Medulla oblongata (tissue), 1 donor: ENCODE data around the gene UBE4B.
A peak's percentile ranks its signal among the peaks of the same experiment; 100 is the strongest.
"Not testable (repeated sequence)": the region's sequence is repeated elsewhere in the genome, so short reads cannot be mapped to it uniquely, and the experiment has no call there.

Source experiments
- DNase-seq: peaks from one replicate; pipeline ENCODE4 v3.0.0-alpha.2; 2015; ENCODE audit errors: extremely low spot score

The UBE4B gene

DNA sequence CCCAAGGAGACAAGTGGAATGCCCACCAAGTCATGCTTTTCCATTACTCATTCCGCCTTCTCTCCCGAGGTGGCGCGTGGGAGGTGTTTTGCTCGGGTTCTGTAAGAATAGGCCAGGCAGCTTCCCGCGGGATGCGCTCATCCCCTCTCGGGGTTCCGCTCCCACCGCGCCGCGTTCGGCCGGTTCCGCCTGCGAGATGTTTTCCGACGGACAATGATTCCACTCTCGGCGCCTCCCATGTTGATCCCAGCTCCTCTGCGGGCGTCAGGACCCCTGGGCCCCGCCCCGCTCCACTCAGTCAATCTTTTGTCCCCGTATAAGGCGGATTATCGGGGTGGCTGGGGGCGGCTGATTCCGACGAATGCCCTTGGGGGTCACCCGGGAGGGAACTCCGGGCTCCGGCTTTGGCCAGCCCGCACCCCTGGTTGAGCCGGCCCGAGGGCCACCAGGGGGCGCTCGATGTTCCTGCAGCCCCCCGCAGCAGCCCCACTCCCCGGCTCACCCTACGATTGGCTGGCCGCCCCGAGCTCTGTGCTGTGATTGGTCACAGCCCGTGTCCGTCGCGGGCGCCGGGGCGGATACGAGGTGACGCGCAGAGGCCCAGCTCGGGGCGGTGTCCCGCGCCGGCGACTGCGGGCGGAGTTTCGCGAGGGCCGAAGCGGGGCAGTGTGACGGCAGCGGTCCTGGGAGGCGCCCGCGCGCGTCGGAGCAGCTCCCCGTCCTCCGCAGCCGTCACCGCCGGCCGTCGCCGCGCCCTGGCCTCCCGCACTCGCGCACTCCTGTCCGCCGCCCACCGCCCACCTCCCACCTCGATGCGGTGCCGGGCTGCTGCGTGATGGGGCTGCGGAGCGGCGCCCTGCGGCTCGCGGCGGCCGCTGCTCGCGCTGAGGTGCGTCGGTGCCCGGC lies 177.4 kb downstream of the UBE4B start, which contains the start of gene KIF1B:
TSS of gene KIF1B (plus strand) at position 666 of the 906 bp plus-strand sequence. CDS start 21,759 bp downstream, outside the sequence.
- DNase-seq, result peak; percentile 99

DNA sequence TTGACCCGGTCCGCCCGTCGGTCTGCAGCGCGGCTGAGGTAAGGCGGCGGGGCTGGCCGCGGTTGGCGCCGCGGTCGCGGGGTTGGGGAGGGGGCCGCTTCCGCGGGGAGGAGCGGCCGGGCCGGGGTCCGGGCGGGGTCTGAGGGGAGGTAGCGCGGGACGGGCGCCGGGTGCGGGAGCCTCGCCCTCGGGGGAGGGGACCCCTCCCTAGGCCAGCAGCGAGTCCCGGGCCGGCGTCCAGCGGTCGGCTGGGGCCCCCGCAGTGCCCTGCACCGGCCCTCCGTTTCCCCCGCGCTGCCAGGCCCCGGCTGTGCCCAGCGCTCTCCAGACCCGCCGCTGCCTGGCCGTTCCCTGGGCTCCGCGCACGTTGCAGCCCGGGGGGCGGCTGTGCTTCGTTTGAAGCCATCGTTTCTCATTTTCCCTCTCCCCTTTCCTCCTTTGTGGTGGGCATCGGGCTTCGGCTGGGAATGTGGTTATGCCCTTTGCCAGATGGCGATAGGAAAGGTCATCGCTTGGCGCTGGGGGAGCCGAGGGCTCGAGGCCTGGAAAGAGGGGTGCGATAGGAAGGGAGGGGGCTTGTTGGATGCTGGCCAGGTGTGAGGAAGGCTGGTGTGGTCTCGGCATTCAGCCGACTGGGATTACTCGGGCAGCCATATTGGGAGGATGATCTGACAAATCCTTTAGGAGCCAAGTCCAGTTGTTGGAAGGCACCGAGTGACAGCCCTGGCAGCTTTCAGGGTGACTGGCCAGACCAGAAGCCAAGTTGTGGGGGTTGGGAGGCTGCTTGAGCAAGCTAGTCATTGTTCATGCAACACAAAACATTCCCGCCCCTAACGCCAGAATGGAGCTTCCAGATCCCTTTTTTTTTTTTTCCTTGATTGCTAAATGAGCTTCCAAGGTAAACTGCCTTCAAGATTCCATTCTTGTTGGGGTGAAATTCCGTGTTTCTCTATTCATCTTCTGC lies 178.4 kb downstream of the UBE4B start:
- DNase-seq, result peak; percentile 96

DNA sequence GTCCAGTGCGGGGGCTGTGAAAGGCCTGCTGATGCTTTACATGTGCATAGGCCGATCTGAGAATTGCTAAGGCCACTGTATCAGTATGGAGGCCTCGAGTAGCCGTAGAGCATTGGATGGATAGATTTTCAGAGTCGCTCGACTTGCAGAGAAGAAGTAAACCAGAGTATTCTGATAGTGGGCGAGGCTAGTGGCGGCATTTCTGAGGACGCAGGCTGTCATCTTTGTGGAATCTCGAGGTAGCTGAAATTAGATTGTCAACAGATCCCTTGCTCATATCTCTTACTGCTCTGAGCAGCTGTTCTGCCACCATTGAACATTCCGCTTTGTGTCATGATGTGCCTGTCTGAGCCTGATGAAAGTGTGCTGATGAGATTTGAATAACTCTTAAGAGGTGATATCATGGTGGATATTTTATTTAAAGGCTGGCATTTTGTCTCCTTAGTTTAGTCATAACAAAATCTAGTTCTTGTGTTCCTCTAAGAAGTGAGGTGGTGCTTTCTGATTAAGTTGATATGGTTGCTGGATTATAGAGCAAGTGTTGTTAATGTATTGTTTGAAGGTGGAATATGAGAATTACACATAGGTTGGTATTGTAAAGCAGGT lies 179.2 kb downstream of the UBE4B start:
- DNase-seq, result no peak

DNA sequence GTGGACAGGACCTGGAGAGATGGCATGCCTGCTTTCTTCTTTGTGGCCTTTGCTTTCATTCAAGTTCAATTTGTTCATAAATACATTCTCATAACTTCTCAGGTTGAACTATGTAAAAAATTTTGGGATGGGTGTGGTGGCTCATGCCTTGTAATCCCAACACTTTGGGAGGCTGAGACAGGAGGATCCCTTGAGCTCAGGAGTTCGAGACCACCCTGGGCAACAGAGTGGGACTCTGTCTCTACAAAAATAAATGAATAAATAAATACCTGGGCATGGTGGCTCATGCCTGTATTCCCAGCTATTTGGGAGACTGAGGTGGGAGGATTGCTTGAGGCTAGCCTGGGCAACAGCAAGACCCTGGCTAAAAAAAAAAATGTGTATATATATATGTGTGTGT lies 179.7 kb downstream of the UBE4B start:
- DNase-seq, result no peak

DNA sequence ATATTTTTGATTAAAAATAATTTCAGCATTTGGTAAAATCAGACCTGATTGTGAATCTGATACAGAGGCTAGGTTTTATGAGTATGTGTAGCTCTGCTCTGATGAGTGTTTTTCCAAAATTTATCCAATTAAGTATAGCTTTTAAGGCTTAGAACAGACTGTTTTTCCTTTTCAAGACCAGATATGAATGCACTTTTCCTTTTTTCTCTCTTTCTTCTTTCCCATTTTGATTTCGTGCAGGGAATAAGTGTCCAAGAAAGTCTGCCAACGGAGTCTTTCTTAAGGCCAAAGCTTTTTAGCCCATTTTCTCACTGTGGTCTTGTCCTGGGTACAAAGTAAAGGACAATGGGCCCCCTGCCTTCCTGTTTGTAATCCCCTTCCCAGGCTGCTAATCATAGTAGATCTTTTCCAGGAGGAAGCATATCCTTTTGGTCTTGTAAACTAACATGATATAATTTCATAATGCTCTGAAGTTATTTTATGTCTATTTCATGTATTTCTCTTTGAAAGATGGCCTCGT lies 180.5 kb downstream of the UBE4B start:
- no peak for DNase-seq

DNA sequence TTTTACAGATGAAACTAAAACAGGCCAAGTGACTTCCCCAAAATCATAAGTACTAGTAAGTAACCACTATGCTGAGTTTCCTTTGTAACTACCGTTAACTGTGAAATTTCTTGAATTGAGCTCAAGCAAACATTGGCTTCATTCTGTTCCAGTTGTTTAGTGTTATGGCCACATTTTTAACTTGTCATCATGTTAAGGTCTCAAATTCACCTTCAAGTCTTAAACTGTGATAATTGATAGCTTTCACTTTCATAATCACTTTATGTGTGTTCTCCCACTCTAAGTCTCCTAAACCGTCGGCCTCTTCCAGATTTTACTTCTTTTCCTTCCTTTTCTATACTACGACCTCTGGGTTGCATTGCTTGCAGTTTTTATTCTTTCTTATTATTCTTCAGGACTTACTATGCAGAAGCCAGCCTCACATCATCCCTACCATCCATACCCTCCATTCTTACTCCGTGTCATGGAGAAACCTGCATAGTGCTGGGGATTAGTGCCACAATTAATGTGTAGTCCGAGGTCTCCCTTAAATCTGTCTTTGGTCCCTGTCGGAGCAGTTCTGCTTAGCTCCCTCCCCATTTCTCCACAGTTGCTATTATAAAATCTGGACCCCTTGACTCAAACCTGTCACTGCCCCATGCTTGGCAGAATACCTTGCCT lies 183.5 kb downstream of the UBE4B start:
- DNase-seq, result no peak

DNA sequence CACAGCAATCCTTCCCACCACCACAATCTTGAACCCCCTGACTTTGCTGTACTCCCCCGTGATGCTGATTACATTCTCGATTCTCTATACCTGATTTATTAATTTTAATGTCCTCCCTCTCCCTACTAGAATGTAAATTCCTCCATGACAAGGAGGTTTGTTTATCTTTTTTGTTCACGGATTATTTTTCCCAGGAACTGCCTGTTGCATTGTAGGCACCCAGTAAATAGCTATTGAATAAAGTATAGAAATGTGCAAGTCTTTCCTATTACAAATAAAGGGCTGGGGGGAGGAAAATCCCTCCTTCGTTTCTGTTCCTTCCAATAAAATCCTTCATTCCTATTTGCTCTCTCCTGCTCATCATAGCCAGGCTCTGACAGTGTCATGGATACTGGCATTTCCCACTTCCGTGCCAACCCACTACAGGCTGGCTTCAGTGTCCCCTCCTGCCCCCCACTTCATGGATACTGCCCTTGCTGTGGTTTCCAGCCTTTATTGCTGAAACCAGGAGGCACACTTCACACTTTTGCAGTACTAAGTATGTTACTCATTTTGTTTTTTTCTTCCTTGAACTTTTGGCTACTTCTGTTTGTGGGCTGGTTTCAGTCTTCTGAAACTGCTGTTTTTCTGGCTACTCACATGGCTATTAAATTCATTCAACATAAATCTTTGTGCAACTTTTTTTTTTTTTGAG lies 185.1 kb downstream of the UBE4B start:
- DNase-seq, result peak; percentile 55

DNA sequence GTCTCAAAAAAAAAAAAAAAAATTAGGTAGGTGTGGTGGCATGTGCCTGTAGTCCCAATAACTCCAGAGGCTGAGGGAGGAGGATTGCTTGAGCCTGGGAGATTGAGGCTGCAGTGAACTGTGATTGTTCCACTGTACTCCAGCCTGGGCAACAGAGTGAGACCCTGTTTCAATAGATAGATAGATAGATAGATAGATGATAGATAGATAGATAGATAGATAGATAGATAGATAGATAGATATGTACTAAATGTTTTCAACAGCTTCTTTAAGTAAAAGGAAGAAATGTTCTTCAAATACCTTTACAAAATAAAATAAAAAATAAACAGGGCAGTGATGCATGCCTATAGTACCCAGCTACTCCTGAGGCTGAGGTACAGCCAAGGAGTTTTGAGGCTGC lies 187.4 kb downstream of the UBE4B start:
- DNase-seq, result no peak

DNA sequence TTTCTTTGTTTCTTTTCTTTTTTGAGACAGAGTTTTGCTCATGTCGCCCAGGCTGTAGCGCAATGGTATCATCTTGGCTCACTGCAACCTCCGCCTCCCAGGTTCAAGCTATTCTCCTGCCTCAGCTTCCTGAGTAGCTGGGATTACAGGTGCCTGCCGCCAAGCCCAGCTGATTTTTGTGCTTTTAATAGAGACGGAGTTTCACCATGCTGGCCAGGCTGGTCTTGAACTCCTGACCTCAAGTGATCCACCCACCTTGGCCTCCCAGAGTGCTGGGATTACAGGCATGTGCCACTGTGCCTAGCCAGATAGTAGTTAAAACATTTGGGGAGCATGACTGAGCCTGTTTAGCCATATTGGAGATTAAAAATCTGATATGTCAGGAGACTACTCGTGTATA lies 187.9 kb downstream of the UBE4B start:
- not testable (repeated sequence) for DNase-seq

DNA sequence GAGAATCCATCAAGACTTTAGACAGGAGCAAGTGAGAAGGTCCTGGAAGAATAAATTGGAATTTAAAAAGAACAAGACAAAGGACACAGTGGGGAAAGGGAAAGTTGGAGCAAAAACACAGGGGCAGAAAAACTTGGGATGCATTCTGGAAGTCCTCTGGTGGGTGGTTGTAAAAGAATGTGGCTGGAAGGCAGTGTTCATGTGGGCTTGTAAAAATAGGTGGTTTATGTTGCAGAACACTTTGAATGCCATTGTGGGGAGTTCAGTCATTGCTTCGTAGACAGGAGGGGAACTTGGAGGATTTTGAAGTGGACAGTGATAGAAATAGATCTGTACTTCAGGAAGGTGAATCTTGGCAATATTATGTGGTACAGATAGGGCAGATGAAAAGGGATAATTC lies 192.8 kb downstream of the UBE4B start:
- DNase-seq, result no peak

DNA sequence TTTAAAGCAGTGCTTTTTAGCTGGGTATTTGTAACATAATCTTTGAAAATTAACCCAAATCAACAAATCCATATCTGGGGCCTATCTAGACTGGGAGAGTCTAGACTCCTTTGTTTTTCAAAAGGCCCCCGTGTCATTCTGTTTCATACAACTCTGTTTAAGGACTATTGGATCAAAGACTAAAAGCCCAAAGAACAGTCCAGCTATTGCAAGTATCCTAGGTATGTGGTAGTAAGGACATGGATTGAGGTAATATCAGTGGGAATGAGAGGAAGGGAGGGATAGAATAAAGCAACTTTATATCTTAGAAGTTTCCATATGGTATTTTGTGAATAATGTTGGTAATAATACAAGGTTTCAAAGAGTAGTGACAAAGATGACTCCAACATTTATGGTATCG lies 195.8 kb downstream of the UBE4B start:
- no peak for DNase-seq

DNA sequence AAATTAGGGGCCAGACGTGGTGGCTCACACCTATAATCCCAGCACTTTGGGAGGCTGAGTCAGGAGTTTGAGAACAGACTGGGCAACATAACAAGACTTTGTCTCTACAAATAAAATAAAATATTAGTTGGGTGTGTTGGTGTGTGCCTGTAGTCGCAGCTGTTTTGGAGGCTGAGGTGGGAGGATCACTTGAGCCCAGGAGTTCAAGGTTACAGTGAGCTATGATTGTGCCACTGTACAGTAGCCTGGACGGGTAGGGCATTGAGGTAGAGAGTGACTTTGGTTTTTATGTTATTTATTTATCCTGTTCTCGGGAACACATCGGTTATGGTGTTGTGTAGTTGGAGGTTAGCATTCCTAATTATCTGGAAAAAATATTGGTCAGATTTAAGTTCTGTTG lies 197.1 kb downstream of the UBE4B start:
- no peak for DNase-seq
